ENCODE data around the gene PTPRU.

- TF ChIP-seq POLR2A (IDR thresholded peaks at IDR 0.05) = no peak
- no peak for TF ChIP-seq CTCF (IDR thresholded peaks at IDR 0.05)
Observed at GRCh38 chr1:29202053-29202452, 34.3 kb upstream of the PTPRU start.
